GM21717 (cell line): ENCODE measurements around the gene NDUFA13.

Source experiments
- ATAC-seq: cut with Tn5 transposase; IDR thresholded peaks from one replicate; pipeline ENCODE4 v1.9.1; 2021; ENCODE audit warnings: mild to moderate bottlenecking, moderate library complexity; ENCODE audit not compliant: unreplicated experiment

Gene NDUFA13

DNA sequence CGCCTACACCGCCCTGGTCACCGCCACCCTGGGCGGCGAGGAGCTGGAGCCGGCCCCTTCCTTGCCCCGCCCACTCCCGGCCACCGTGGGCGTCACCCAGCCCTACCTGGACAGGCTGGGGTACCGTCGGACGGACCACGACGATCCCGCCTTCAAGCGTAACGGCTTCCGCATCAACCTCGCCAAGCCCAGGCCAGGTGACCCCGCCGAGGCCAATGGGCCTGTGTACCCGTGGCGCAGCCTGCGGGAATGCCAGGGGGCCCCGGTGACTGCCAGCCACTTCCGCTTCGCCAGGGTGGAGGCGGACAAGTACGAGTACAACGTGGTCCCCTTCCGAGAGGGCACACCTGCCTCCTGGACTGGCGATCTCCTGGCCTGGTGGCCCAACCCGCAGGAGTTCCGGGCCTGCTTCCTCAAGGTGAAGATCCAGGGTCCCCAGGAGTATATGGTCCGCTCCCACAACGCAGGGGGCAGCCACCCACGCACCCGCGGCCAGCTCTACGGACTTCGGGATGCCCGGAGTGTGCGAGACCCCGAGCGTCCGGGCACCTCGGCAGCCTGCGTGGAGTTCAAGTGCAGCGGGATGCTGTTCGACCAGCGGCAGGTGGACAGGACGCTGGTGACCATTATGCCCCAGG lies 29.0 kb downstream of the NDUFA13 start:
- ATAC-seq: no peak

DNA sequence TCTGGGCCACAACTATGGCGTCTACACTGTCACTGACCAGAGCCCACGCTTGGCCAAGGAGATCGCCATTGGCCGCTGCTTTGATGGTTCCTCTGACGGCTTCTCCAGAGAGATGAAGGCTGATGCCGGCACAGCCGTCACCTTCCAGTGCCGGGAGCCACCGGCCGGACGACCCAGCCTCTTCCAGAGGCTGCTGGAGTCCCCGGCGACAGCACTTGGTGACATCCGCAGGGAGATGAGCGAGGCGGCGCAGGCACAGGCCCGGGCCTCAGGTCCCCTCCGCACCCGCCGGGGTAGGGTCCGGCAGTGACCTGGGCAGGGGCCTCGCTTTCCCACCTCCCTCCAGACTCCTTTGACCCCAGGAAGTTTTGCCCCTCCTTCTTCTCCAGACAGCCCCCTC lies 29.7 kb downstream of the NDUFA13 start:
- no peak for ATAC-seq

DNA sequence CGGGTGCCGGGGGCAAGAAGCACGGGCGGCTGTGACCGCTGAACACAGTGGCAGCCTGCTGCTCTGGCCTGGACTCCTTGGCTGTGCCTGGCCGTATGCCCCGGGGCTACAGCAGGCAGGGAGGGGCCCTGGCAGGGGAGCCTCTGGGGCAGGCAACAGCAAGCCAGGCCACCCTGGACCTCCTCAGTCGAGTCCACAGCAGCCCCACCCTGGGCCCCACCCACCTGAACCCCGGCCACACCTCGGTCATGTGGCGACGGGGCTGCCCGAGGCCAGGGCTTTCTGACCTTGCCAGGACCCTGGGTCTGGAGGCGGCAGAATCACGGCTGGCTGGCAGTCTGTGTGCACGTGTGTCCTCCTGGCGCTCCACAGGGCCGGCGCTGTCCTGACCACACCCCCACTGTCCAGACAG lies 30.7 kb downstream of the NDUFA13 start:
- no peak for ATAC-seq

DNA sequence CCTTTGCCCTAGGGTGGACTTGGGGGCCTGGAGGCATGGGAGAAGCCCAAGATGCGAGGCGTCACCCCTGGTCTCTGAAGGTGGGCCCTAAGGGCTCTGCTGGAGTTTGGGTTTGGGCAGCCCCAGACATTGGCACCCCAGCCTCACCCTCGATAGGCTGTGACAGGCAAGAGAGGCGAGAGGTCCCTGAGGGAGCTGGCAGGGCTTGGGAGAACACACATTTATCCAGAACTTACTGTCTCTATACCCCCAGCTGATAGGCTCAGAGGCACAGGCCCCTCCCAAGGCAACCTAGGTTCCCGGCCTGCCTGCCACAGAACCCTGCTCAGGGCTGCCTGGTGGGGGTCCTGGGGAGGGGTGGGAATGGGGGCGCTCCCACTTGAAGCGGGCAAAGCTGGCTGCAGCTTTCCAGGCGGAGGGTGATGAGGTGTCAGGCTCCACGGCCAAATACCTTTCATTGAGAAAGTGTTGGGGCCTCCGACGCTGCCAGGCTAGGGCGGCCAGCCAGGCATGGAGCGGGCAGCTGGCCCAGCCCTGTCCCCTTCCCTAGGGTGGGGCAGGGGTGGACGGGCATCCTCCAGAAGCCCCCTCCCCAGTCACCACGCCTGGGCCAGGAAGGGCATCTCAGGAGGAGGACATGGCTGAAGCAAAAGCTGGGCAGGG lies 31.8 kb downstream of the NDUFA13 start:
- no peak for ATAC-seq

DNA sequence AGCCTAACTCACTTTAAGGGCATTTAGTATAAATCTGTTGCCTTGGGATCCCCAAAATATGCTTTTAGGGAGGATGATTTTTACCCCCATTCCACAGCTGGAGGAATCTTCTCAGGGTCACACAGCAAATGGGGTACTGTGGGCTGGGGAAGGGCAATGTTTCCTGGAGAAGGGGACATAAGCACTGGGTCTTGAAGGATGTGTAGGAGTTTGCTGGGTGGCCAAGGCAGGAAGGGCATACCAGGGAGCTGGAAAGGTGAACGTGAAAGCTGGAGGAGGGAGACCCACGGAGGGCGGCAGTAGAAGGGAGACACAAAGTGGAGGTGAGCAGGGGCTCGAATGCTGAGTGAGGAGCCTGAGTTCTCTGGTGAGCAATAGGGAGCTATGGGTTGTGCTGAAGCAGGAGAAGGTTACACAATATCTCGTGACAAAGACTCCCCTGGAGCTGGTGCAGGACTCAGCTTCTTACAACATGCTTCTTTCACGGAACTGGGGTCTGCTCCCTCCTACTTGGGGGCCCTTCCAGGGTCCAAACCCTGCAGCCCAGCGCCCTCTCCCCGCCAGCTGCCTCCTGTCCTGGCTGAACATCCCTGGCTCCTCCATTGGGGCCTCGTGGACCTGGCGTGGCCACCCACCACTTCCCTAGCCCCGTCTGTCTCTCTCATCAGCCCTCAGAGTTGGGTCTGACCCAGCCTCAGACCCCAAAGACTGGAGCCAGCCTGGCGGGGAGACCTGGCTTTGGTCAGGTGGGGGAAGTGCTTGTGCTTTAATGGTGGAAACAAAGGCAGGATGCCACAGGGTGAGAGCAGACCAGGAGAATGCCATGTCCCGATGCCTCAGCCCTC lies 33.1 kb downstream of the NDUFA13 start:
- ATAC-seq: no peak

DNA sequence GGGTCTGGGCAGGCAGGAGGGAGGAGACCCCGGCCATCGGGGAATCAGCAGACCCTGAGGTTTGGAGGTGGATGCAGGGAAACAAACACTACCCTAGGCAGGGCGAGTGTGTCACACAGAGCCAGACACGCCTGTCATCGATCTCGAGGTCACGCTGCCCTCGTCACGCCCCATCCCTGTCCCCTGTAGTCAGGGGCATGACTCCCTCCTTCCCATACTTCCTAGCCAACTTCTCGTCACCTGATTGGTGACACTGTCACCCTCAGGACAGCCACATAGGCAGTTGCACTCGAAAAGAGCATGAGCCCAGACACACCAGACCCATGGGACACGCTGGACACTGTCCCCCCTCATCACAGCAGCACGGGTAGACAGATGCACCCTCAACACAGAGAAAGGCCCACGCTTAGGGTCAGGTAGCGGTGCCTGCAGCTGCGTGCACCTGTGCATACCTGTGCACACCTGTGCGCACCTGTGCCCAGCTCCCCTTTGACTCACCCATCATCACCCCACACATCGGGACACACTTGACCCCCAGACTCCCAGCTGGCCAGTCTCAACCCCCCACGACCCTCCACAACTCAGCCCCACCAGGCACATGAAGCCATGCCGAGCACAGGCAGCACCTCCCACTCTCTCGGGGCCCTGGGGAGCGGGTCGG lies 33.9 kb downstream of the NDUFA13 start:
- ATAC-seq: no peak

DNA sequence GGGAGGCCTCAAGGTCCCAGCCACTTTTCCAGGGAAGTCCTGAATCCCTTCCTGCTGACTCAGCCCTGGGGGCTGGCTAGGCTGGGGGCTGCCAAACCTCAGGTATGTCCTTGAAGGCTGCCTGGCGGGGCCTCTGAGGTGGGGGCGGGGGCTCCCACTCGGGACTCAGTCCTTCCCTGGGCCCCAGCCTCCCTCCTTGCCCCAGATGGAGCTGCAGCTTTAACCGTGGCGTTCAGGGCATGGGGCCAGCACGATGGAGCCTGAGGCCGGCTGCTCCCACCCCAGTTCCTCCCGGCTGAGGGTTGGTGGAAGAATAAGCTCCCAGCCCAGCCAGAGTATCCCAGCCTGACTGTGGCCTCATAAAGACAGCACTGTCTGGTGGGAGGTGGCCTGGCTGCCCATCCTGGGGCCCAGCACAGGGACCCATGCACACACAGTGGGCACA lies 34.5 kb downstream of the NDUFA13 start:
- ATAC-seq: no peak

DNA sequence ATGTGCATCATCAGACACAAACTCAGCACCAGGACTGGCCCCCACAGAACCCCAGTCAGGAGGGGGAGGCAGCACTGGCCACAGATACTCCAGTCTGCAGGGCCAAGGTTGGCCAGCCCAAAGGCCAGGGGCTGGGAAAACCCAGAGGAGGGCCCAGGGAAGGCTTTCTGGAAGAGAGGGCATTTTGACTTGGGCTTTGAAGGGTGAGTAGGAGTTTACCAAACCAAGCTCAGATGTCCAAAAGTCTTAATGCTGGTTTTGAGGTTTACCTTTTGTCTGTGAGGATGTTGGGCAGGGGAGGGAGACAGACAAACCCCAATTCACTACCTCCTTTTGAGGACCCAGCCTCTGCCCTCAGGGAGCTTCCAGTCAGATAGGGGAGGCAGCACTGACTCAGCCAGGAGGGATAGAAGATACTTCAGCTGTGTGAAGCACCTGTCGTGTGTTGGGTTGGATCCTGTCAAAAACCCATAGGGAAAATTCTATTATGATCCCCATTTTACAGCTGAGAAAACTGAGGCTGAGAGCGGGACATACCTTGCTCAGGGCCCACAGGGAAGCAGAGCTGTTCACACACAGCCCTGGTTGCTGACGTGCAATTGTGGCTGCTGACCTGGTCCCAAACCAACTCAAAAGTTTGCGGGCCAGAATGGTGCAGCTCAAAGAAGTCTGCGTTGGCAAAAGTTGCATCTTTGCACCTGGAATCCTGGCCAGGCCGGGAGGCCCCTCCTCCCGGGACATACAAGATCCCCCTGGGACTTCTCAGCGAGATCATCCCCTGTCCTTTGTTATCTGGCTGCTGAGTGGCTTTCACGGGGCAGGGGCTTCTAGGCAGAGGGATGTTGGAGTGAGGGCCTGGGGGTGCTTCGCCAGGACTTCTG lies 35.2 kb downstream of the NDUFA13 start:
- ATAC-seq: no peak

DNA sequence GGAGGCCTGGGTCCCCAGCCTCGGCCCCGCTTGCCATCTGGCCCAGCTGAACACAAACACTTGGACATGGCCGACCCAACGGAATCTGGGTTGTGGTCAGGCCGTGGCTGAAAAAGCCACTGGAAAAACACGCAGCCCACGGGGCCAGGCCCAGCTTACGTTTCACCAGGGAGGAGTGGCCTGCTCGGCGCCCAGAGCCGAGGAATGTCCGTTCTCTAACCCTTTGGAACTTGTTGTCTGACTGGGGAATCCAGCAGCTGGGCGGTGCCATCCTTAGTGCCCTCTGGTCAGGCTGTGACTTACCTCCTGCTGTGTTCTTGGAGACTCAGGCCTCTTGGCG lies 35.8 kb downstream of the NDUFA13 start:
- ATAC-seq: no peak

DNA sequence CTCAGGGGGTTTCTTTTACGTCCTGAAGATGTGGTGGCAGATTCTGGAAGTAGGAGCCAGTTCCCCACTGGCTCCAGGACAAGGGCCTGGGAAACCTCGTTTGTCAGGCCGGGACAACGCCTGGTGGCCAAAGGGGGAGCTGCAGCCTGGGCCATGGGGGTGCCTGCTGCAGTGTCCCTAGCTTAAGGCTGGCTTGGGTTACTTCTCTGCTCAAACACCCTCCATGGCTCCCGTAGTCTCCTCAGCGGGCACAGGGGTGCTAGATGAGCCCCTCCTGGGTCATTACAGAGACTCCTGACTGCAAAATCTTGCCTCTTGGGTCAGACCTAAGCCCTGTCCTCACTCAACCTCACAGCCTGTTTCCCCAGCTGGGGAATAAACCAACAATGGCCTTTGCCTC lies 36.8 kb downstream of the NDUFA13 start:
- ATAC-seq: no peak

DNA sequence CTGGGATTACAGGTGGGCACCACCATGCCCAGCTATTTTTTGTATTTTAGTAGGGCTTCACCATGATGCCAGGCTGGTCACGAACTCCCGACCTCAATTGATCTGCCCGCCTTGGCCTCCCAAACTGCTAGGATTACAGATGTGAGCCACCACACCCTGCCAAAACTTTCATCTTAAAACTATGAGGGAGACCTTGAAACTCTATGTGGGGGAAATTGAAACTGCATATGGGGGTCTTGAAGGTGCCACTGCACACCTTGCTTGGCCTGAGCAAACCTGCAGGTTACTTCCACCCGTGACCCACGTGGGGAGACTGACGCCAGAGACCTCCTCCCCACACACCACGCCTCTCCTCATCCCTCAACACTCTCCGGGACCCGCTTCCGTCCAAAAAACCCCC lies 37.6 kb downstream of the NDUFA13 start:
- no peak for ATAC-seq

DNA sequence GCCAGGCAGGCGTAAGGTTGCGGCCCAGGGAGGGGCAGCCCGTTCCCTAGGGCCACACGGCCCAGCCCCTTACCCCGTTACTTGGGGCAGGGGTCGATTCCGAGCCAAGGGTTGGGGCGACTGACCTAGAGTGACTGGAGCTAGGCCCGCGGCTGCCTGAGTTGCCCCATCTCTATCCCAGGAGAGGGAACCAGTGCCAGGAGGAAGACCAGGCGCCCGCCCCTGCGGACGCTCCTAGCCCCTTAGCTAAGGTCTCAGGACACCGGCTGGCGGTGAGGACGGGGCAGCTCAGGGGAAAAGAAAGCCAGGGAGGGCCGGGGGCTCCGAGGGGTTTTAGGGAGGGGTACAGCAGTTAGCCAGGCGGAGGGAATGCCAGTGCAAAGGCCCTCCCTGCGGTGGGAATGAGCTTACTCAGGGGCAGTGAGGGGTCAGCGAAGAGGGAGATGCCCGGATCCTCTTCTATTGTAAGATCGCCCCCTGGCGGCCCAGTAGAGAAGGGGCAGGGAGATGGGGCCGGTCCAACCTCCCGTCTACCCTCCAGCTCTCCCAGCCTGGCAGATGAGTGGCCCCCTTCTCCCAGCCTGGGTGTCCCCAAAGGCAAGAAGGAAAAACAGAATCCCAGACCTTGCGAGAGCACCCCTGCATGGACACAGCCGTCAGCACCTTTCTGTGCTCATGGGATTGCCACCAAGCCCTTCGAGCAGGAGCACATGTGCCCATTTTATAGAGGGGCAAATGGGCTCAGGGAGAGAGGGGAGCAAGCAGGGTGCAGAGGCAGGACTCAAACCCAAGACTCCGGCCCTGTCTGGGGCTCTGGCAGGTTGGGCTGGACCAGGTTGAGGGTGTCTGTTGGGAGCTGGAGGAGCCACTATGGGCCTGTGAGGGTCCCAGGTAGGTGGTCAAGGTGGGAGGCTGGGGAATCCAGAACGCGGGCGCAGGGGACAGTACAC lies 38.3 kb downstream of the NDUFA13 start:
- no peak for ATAC-seq

DNA sequence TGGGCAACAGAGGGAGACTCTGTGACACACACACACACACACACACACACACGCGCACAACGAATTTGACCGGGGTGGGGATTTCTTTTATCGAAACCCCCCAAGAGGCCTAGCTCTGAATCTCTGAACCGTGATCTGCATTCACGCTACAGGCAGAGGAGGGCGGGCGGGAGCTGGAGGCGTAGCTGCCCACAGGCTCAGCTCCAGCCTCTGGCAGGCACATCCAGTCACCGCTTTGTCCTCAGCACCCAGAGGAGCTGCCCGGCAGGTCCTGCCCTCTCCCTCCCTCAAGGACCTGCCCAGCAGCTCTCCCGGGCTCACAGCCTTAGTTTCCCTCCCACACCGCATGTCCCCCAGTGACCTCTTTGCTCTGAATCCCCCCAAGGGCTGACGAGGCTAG lies 42.0 kb downstream of the NDUFA13 start:
- ATAC-seq: no peak

DNA sequence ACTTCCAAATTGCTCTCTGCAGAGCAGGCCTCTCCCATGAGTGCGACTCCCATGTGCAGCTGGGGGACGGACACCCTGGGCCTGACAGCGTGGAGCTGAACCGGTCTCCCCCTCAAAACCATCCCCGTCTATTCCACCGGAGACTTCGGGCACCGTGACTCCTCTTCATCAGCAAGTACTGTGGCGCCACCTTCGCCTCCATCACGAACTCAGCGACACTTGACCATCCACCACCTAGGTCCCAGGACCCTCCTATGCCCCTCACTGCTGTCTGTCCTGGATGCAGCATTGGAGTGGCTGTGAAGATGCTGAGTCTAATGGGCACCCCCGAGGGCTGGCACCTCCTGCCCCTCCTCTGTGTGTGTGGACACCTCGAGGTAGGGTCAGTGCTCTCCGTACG lies 42.6 kb downstream of the NDUFA13 start:
- no peak for ATAC-seq

DNA sequence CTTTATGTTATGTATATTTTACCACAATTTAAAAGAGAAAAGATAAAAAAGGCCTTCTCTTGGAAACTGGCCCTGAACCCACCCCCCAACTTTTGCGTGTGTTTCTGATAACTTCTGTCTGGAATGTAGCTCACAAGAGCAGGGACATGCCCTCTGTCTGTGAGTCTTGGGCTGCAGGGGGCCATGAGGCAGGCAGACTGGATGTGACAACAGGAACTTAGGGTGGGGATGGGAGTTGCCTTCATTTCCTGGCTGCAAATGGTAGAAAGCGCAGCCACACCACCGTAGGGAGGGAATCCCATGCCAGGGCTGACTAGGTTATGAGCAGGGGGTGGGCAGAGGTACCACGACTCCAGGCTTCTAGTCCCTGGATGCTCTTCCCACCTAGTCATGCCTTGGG lies 43.9 kb downstream of the NDUFA13 start:
- no peak for ATAC-seq

DNA sequence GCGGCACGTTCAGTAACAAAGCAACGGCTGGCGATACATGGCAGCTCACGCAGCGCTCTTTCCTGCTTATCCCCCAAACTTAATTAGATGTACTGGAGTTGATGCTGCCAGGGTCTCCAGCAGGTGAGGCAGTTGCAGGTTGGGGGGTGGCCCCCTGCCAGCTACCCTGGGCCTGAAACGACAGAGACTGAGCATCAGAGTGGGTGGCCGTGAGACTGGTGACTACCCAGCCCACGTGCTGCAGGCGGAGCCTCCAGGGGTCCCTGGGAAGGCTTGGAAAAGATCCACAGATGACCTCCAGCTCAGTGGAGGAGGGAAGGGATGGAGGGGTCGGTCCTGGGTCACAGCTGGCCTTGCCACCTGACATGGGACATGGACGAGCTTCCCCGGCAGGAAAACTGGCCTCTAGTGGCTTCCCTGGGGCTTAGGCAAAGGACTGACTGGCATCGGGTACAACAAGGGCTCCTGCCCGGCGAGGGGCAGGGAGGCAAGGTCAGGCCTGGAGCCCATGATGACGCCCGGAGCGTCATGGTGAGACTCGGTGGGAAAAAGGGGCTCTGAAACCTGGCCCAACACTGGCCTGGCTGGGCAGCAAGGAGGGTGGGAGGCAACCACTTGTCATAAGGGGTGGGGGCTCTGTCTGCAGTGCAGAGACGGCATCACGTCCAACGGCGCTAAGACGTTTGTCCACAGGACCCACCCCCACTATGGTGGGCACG lies 46.1 kb downstream of the NDUFA13 start:
- ATAC-seq: no peak

DNA sequence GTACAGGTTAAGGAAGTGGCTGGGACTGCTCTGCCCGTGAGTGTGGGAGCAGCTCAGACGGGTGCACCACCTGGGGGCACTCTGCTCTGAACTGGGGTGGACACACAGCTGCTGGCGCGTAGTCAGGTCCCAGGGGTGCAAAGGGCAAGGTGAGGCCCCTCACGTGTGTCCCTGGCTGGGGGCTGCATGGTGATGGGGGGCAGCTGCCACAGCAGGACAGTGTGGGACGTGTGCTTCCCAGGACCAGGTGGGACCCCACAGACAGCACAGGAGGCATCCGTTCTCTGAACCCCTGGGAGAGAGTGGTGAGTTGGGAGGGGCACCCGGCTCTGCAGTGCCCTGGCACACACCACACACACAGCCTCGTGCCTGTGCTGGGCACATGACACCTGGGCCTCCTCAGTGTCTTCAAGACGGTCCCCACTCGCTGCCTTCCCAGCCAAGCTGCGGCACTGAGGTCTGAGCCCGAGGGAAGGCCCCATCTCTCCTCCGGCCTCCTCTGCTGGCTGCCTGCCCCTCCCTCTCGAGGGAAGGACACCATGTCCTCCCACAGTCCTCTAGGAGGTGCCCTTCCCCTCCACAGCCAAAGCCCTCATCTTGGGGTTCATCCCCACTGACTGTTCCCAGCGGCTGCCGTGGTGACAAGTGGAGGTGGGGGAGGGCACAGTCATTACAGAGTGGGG lies 46.8 kb downstream of the NDUFA13 start:
- no peak for ATAC-seq

DNA sequence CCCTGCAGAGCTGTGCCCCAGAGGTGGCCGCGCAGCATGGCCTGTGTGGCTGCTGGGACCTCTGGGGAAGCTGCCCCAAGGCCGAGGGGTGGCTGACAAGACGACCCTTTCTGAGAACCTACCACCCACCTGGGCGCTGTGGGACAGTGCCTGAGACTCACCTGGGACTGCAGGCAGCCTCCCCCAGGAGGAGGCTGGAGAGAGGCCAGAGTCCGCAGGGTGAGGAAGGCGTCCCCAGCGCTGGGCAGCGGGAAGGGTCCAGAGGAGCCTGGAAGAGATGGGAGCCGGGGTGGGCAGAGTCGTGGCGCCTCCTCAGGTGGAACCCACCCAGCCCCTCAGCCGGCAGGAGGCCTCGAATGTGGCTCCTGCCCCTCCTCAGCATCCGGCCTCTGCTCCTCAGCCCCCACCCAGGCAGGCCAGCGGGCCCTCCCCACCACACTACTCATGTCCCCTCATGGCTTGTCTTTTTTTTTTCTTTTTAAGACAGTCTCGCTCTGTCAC lies 47.4 kb downstream of the NDUFA13 start:
- no peak for ATAC-seq
